NCI-H2196 (cell line): ENCODE measurements around the gene CELA2A.
"Not testable (repeated sequence)": the region's sequence is repeated elsewhere in the genome, so short reads cannot be mapped to it uniquely, and the experiment has no call there.

Source experiments
- DNase-seq: peaks from one replicate; lab custom pipeline; 2025; ENCODE audit not compliant: unreplicated experiment; lab: John Stamatoyannopoulos, UW

Gene CELA2A

DNA sequence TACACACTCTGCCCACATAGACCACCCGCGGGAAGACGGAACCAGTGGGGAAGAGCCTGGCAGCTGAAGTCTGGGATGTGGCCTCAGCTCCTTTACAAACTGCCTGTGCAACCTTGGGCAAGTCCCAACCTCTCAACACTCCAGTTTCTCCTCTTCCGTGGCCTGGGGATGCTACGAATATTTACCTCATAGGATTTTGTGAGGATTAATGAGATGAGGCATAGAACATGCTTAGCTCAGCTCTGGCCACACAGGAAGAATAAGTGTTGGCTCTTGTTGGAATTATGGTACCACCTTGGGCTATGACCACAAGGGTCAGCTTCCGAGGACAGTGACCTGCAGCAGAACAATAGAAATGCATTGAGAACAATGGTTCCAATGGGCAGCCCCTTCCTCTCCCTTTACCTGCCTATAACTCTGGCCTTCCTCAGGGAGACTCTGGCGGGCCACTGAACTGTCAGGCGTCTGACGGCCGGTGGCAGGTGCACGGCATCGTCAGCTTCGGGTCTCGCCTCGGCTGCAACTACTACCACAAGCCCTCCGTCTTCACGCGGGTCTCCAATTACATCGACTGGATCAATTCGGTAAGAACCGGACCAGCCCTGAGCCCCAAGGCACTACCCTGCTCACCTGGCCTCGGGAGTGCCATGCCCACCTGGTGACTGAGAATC is 10.6 kb downstream of the CELA2A start:
- DNase-seq = not testable (repeated sequence)

DNA sequence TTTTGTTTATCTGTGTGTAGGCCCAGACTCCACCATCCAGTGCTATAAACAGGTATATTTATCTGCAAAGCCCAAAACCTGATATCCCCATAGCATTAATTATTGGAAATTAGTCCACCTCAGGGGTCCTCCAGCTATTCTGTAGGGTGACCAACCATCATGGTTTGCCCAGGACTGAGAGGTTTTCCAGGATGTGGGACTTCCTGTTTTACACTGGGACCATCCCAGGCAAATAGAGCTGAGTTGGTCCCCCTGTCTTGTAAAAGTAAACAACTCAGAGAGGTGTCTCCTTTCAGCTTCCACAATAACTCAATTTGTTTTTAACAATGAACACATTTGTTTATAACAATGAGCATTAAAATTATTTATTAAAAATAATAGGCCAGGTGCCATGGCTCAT is 11.6 kb downstream of the CELA2A start:
- DNase-seq = no peak

- DNase-seq = no peak
Measured at GRCh38 chr1:15469361-15469760, 12.8 kb downstream of the CELA2A start.

- DNase-seq = not testable (repeated sequence)
Measured at GRCh38 chr1:15469821-15470448, 13.4 kb downstream of the CELA2A start.

DNA sequence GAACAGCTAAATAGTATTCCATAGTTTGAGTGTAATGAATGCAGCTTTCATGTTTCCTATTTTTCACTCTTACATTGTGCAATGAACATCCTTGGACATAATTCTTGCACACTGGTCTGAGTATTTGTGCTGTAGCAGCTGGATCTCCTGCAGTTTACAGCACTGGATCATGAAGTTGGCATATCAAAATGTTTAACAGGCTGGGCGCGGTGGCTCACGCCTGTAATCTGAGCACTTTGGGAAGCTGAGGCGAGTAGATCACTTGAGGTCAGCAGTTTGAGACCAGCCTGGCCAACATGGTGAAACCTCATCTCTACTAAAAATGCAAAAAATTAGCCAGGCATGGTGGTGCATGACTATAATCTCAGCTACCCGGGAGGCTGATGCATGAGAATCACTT is 14.5 kb downstream of the CELA2A start:
- DNase-seq = not testable (repeated sequence)

GRCh38 chr1:15471723-15472122 is 15.2 kb downstream of the CELA2A start:
- DNase-seq = not testable (repeated sequence)

DNA sequence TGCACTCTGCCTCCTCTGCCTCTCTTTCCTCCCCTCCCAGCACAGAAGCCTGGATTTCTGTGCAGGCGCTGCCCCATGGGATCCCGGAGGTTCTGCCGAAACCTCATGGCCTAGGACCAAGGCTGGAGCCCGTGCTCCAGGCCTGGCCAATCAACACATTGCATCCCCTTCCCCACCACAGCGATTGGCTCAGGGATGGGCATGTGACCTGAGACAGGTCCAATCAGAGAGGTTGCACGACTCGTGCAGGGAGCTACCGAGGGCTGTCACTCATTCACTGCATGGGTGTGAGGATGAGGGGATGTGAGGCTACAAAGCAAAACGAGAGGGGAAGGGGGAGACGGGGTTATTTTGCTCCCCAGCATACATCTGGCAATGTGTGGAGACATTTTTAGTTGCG is 16.1 kb downstream of the CELA2A start:
- no peak for DNase-seq

DNA sequence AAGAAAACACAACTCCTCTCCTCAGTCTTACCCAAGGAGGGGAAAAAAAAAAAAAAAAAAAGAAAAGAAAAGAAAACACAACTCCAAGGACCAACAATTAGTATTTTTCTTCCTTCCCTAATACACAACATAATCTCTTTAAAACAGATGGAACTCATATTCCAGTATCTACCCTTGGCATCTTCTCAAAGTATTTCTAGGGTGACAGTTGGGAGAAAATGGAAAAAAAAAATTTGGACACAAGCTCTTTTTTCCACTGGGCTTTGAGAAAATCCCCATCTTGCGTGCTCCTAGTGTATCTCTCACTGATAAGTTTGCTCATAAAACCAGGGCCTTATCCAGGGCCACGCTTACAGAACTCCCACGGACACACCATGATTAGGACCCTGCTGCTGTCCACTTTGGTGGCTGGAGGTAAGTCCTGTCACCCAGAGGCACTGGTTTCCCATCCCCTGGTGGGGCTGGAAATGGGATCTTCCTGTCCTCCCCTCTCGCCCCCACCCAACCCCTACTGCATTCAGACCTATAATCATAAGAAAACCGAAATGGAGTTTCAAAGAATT is 19.3 kb downstream of the CELA2A start, which contains the start of gene CELA2B:
Gene CELA2B, plus strand, starts transcription at position 353 of the 563 bp plus-strand sequence. Its CDS starts 22 bp downstream, at position 375.
- no peak for DNase-seq

DNA sequence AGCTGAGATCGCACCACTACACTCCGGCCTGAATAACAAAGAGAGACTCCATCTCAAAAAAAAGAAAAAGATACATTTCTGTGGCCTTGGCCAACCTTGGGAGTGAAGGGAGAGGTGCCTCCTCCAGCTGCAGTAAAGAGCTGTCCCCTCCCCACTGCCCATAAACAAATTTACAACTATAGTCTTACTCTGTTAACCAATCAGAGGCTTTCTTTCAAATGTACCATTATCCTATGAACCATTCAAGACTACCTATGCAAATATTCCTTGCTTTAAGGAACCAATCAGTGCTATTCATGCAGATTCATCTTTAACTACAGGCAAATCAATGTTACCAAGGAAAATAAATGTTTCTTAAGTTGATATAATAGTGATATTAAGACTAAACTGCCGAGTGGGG is 20.4 kb downstream of the CELA2A start:
- DNase-seq = no peak

DNA sequence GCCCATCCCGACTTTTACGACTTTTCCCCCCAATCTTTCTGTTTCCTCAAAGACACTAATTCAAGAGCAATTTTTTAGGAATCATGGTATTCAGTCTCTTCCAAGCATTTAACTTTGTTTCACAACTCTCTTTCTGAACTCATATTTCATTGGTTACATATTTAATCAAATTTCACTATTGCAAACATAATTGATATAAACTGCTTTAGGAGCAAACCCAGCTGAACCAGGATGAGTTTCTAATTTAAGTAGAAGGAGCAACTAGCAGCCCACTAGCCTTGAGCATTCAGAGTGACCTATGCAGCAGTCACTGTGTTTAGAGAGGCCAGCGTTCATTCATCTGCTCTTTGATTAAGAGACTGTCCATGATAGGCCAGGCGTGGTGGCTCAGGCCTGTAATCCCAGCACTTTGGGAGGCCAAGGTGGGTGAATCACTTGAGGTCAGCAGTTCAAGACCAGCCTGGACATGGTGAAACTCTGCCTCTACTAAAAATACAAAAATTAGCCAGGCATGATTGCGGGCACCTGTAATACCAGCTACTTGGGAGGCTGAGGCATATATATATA is 21.2 kb downstream of the CELA2A start:
- DNase-seq = no peak

GRCh38 chr1:15479654-15480347 is 23.3 kb downstream of the CELA2A start:
- no peak for DNase-seq

DNA sequence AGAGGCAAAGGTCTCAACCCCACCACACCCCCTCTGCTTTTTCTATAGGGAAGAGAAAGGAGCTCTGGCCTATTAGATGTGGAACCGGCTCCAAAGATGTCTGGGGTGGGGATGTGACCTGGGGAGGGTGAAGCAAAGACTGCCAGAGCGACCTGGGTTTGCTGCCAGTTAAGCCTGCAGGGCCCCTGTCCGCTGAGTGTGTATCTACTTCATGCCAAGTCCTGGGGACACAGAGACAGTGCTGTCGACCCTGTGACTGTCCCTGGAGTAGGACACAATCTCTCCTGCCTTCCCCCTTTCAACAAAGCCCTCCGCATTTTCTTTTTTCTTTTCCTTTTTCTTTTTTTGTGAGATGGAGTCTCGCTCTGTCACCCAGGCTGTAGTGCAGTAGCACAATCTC is 25.9 kb downstream of the CELA2A start:
- DNase-seq = not testable (repeated sequence)

DNA sequence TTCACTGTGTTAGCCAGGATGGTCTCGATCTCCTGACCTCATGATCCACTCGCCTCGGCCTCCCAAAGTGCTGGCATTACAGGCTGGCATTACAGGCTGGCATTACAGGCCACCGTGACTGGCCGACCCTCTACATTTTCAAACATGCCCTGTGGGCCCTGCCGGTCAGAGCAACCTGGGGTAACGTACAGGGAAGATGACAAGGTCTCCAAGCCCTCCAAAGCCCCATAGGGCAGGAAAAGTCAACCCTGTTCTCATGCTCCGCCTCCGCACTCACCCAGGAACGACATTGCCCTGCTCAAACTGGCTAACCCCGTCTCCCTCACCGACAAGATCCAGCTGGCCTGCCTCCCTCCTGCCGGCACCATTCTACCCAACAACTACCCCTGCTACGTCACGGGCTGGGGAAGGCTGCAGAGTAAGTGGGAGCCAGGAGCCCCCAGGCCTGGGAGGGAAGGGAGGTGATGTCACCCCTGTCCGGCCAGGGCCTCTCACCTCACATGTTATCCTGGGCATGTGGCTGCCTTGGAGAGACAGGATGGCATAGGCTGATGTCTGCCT is 26.5 kb downstream of the CELA2A start:
- DNase-seq = not testable (repeated sequence)

DNA sequence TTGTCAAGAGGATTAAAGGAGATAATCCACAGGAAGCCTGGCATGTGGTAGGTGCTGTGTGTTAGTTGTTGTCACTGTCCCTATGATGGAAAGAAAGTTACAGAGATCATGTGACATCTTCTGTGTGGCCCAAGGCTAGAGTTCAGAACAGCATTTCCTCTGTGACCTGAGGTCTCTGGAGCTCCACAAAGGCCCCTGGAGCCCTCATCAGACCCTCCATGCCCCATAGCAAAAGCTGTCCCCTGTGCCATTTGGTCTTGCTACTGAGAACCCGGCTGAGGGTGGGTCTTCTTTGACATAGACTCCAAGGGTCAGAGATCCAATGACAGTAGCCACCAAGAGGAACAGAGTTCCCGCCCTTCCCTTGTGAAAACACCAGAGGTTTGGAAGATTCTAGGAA is 27.4 kb downstream of the CELA2A start:
- DNase-seq = no peak

DNA sequence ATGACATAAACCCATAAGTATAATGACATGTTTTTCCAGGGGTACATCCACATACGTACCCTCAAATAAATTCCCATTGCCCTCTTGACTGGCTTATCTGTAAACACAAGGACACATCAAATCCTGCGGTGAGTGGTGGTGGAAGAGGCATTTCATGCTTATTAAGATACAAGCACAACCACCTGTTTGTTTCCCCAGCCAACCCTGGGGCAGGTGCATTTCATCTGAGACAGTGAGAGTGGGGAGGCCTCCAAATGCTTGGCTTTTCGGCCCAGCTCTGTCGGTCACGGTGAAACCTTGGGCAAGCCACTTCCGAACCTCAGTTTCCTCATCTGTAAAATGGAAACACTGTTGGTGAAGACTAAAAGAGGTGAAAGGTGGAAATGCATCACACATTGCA is 27.9 kb downstream of the CELA2A start:
- DNase-seq = not testable (repeated sequence)

- DNase-seq = no peak
Measured at GRCh38 chr1:15485636-15486035, 29.1 kb downstream of the CELA2A start.

DNA sequence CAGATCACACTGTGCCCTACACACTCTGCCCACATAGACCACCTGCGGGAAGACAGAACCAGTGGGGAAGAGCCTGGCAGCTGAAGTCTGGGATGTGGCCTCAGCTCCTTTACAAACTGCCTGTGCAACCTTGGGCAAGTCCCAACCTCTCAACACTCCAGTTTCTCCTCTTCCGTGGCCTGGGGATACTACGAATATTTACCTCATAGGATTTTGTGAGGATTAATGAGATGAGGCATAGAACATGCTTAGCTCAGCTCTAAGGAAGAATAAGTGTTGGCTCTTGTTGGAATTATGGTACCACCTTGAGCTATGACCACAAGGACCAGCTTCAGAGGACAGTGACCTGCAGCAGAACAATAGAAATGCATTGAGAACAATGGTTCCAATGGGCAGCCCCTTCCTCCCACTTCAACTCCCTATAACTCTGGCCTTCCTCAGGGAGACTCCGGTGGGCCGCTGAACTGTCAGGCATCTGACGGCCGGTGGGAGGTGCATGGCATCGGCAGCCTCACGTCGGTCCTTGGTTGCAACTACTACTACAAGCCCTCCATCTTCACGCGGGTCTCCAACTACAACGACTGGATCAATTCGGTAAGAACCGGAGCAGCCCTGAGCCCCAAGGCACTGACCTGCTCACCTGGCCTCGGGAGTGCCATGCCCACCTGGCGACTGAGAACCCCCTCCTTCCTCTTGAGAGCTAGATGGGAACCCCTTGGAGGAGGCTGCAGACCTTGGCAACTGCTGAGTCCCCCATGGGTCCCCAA is 30.5 kb downstream of the CELA2A start:
- DNase-seq = not testable (repeated sequence)

- no peak for DNase-seq
Measured at GRCh38 chr1:15488371-15488770, 31.8 kb downstream of the CELA2A start.

DNA sequence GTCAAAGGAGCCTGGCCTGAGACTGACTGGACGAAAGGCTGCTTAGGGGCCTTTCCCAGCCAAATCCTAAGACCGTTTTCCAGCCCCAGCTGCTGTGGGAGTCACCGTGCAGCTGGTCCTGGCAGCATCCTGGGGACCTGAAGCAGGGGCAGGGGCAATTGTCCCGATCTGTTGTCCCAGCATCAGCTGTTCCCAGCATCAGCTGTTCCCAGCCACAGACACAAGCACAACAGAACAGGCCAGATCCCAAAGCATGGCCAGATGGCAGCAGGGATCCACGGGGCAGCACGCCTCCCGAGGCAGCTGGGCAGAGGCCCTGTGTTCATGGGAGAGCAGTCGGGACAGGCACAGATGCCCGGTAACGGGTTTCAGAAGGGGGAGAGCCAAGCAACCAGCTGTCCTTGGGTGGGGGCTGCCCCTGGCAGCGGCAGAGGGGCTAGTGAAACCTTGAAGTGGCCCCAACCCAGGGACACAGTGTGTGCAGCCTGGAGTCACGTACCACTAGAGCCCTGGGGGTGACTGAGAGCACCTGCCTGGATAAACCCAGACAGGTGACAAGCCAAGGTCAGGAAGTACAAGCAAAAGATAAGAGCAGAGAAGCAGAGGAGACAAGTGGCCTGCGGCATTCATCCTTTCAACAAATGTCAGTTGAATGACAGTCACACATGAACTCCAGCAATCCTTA is 32.7 kb downstream of the CELA2A start:
- no peak for DNase-seq

- not testable (repeated sequence) for DNase-seq
Measured at GRCh38 chr1:15491010-15491409, 34.5 kb downstream of the CELA2A start.
